T-helper 2 cell treated with Interferon-gamma antibody and Interleukin-4, amounts not matched to agents 100 ng/mL and 5 ng/mL, for 36 hours (primary cell): ENCODE measurements around the gene ANO2. TPM values are rescaled to one million over a fixed set of nuclear protein-coding genes. Genes with fewer than 3 reads are reported as not detected.

Experiments
- intact Hi-C: fragments of 100-400 bp; cut with micrococcal nuclease; formaldehyde crosslinking; loops from one replicate; pipeline ENCODE4 v1.15.1; 2023
- total RNA-seq: library from RNA; stranded (reverse); gene quantifications from 2 replicates; pipeline ENCODE4 v1.2.3, GENCODE V29; 2022

The ANO2 gene
- total RNA-seq, 1 donor from 2014 or later, result not detected

- intact Hi-C loops, result no loop called here
These were observed 23.8 kb downstream of the ANO2 start for GRCh38 chr12:5921027-5921909.

DNA sequence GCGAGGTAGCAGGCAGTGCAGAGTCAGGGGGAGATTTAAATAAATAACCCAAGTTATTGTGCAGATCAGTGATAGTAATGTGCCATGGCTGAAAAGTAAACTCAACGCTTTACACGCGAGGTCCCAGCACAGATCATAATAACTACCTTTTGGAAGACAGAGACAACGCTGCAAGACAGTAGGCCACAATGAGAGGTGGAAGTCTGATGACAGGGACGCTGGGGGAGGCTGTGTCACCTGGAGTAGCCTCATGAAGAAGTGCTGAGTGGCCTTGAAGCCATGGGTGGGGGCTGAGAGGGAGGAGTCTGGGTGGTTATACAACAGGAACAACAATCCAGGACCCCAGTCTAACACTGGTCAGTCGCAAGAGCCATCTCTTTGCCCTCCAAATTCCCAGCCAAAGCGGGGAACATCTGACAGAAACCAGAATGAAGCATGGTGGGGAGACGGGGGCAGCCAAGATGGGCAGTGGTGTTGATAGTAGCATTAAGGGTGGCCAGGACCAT, 28.2 kb downstream of the ANO2 start:
- intact Hi-C loops, result no loop called here

GRCh38 chr12:5915511-5915910, 29.5 kb downstream of the ANO2 start:
- intact Hi-C loops, result no loop called here

- intact Hi-C loops, result no loop called here
These were observed 30.5 kb downstream of the ANO2 start for GRCh38 chr12:5914387-5915149.

DNA sequence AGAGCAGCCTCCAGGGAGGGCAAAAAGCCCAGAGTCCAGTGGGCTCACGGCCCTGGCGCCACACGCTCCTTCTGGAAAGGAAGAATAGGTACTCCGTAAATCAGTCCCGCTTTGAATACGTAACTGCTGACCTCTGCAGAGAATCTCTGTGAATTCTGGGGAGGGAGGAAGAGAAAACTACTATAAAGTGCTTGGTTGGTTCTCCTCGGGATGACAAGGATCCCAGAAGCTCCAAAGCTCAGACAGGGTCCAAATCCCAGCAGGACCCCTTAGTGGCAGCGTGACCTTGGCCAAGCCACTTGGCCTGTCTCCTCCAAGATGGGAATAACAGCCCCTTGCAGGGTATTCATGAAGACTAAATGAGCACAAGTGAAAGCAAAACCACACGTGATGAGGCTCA, 31.7 kb downstream of the ANO2 start:
- intact Hi-C loops, result no loop called here

- intact Hi-C loops, result no loop called here
These were observed 32.4 kb downstream of the ANO2 start for GRCh38 chr12:5912437-5913334.

DNA sequence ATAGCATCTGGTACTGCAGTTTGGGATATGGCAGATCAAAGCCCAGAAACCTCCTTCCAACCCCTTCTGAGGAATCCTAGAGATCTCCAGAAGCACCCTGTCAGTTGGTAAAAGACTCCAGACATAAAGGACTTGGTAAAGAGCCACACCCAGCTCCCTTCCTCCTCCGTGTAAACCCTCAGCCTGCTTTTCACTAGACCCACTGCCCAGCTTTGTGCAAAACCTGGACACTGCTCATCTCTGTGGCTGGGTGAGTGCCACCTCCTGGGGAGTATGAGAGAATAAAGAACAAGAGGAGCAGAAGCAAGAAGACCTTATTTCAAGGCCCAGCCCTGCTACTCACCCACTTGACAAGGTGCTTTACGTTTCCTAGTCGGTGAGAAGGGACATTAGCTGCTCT, 33.0 kb downstream of the ANO2 start:
- intact Hi-C loops, result no loop called here

- intact Hi-C loops, result no loop called here
These were observed 34.1 kb downstream of the ANO2 start for GRCh38 chr12:5910790-5911548.

DNA sequence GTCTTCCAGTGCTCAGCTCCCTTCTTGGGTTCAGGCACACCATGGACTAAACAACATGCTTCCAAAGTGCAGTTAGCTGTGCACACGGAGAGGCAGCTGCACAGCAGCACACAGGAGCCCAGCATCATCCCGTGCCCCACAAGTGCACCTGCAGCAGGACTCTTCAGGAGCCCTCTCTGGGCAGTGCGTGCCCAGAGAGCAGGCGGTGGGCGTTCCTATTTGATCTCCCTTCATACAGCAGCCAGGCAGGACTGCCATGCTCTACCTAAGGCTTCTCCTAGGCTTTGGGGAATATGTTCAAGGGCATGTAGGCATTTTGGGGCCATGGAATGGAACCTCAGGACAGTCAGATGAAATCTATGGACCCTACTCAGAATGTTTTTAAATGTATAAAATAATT, 35.5 kb downstream of the ANO2 start:
- intact Hi-C loops, result no loop called here

DNA sequence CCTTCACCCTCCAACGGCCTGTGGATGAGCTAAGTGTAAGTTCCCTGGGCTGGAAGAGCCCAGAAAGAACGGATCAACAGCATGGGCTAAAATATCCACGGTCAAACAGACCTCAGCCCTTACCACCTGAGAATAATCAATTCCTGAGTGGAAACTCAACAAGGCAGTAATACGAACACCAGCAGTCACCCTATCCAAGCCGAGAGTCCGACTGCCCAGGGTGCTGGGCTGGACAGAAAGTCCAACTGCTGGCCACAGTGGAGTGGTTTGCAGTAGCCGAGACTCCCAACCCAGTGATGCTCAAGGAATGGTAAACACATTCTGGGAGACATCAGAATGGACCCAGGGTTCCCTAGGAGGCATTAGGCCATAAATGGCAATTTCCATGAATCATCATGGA, 36.8 kb downstream of the ANO2 start:
- intact Hi-C loops, result no loop called here

- intact Hi-C loops, result no loop called here
These were observed 37.3 kb downstream of the ANO2 start for GRCh38 chr12:5907807-5908206.

GRCh38 chr12:5905757-5906156, 39.3 kb downstream of the ANO2 start:
- intact Hi-C loops, result no loop called here

GRCh38 chr12:5904969-5905368, 40.1 kb downstream of the ANO2 start:
- intact Hi-C loops, result no loop called here

GRCh38 chr12:5904441-5904840, 40.6 kb downstream of the ANO2 start:
- intact Hi-C loops, result no loop called here

DNA sequence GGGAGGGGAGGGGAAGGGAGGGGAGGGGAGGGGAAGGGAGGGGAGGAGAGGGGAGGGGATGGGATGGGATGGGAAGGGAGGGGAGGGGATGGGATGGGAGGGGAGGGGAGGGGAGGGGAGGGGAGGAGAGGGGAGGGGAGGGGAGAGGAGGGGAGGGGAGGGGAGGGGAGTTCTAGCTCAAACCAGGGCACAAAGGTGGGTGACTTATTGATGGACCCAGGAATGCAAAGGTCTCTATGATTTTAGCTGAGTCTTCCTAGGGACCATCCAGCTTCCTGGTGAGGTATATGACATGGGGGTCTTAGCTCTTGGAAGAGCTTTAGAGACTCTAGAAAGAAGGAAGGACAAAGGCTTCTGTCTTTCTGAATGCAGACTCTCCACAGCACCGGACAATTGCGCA, 42.3 kb downstream of the ANO2 start:
- intact Hi-C loops, result no loop called here

- intact Hi-C loops, result no loop called here
These were observed 43.6 kb downstream of the ANO2 start for GRCh38 chr12:5901416-5901815.

GRCh38 chr12:5900533-5901205, 44.4 kb downstream of the ANO2 start:
- intact Hi-C loops, result no loop called here

DNA sequence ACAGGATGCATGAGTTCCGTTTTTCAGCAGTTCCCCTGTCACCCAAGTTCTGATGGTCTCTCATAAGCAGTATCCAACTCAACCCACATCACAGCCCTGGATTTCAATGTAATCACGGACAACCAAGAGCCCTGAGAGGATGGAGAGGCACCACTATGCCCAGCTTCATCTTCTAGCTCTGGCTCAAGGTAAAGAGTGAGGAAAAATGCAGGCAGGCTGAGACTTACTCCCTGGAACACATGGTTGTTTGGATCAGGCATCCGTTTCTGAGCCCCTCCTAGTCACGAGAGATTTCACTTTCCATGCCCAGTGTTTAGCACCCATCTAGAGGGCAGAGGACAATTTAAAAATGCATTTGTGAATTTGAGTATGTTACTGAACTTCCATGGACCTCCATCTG, 45.0 kb downstream of the ANO2 start:
- intact Hi-C loops, result no loop called here

- intact Hi-C loops, result no loop called here
These were observed 45.4 kb downstream of the ANO2 start for GRCh38 chr12:5899675-5900074.

GRCh38 chr12:5898874-5899273, 46.2 kb downstream of the ANO2 start:
- intact Hi-C loops, result no loop called here
